Left hindlimb (tissue), 1 donor: ENCODE data around the gene ZNF784.
A peak's percentile ranks its signal among the peaks of the same experiment; 100 is the strongest.

ENCODE experiments used
- DNase-seq: peaks from one replicate; pipeline ENCODE4 v3.0.0-alpha.2; 2018

ZNF784 gene

GRCh38 chr19:55642153-55643002, 18.0 kb upstream of the ZNF784 start:
- DNase-seq: no peak

GRCh38 chr19:55641426-55642152, 17.2 kb upstream of the ZNF784 start:
- DNase-seq: peak; percentile 56

GRCh38 chr19:55640577-55641425, 16.4 kb upstream of the ZNF784 start, which contains the start of gene ZNF580:
TSS of gene ZNF580 (plus strand) at chr19:55641002. CDS start at chr19:55642509, 1,507 bp downstream.
- DNase-seq: peak; percentile 89

- peak; percentile 85 for DNase-seq
Measured at GRCh38 chr19:55640043-55640576, 15.7 kb upstream of the ZNF784 start.

GRCh38 chr19:55638864-55639359, 14.5 kb upstream of the ZNF784 start:
- DNase-seq: no peak

- no peak for DNase-seq
Measured at GRCh38 chr19:55637534-55637933, 13.2 kb upstream of the ZNF784 start.

GRCh38 chr19:55636723-55637122, 12.4 kb upstream of the ZNF784 start:
- DNase-seq: peak; percentile 15

GRCh38 chr19:55635856-55636440, 11.6 kb upstream of the ZNF784 start:
- DNase-seq: no peak

GRCh38 chr19:55635334-55635717, 11.0 kb upstream of the ZNF784 start:
- no peak for DNase-seq

- DNase-seq: no peak
Measured at GRCh38 chr19:55633861-55634260, 9.5 kb upstream of the ZNF784 start.

- peak; percentile 81 for DNase-seq
Measured at GRCh38 chr19:55632463-55632834, 8.1 kb upstream of the ZNF784 start.

- no peak for DNase-seq
Measured at GRCh38 chr19:55626350-55626749, 2.0 kb upstream of the ZNF784 start.

GRCh38 chr19:55625004-55625326, 599 bp upstream of the ZNF784 start:
- no peak for DNase-seq

- DNase-seq: no peak
Measured at GRCh38 chr19:55623561-55623960, 805 bp downstream of the ZNF784 start.

- DNase-seq: no peak
Measured at GRCh38 chr19:55623130-55623529, 1.2 kb downstream of the ZNF784 start.

- no peak for DNase-seq
Measured at GRCh38 chr19:55622242-55622969, 2.0 kb downstream of the ZNF784 start.

- no peak for DNase-seq
Measured at GRCh38 chr19:55621673-55622231, 2.6 kb downstream of the ZNF784 start.

- DNase-seq: no peak
Measured at GRCh38 chr19:55621205-55621672, 3.1 kb downstream of the ZNF784 start.

- no peak for DNase-seq
Measured at GRCh38 chr19:55620410-55621204, 3.8 kb downstream of the ZNF784 start.

GRCh38 chr19:55619286-55619685, 5.1 kb downstream of the ZNF784 start:
- DNase-seq: no peak
